ENCODE data around the gene HYDIN.
"Not testable (repeated sequence)": the region's sequence is repeated elsewhere in the genome, so short reads cannot be mapped to it uniquely, and the experiment has no call there.

- not testable (repeated sequence) for TF ChIP-seq TAF1 (IDR thresholded peaks at IDR 0.05; ENCODE audit: low read depth, low read length); POLR2A (IDR thresholded peaks at IDR 0.05; ENCODE audit: low read depth, low read length); PAX5 (IDR thresholded peaks at IDR 0.05; ENCODE audit: insufficient read depth, low read length, severe bottlenecking); POLR2AphosphoS5 (IDR thresholded peaks at IDR 0.05; ENCODE audit: low read depth, low read length)
These were observed 345.9 kb downstream of the HYDIN start for GRCh38 chr16:70884652-70885051.

Measured in GM12891 (cell line).